Measurements from ENCODE around the gene KRT13. TPM values are rescaled to one million over a fixed set of nuclear protein-coding genes. Genes with fewer than 3 reads are reported as not detected.
A peak's percentile ranks its signal among the peaks of the same experiment; 100 is the strongest.

The KRT13 gene
- polyA plus RNA-seq, 1 experiment = not detected

GRCh38 chr17:41527063-41528023, 21.9 kb upstream of the KRT13 start:
- POLR2A ChIA-PET = no interaction called here
- TF ChIP-seq CTCF (IDR thresholded peaks at IDR 0.05; ENCODE audit: low read depth, low read length) = no peak
- DNase-seq (ENCODE audit: low read depth, low spot score) = no peak

GRCh38 chr17:41524261-41524660, 18.8 kb upstream of the KRT13 start:
- no peak for DNase-seq (ENCODE audit: low read depth, low spot score)
- POLR2A ChIA-PET = no interaction called here
- Histone ChIP-seq H3K4me3 (ENCODE audit: low read depth, low read length) (no peak overlapping the region), H3K27me3 (ENCODE audit: control insufficient read depth, insufficient read depth, low read length) (no peaks in the 10 kb centered on the region), H3K27ac (ENCODE audit: low read depth, low read length) (no peak overlapping the region), H3K9me3 (ENCODE audit: control insufficient read depth, insufficient read depth, low read length) (peaks cover 8% of the 10 kb centered on the region; the same call in 1 of the 2 replicates)
- CTCF ChIA-PET = no interaction called here
- TF ChIP-seq CTCF (IDR thresholded peaks at IDR 0.05; ENCODE audit: low read depth, low read length) = no peak

More at GRCh38 chr17:41527063-41528023, 21.9 kb upstream of the KRT13 start:
- CTCF ChIA-PET = interaction anchor here (1.4 to 3.8 kb wide), 2 partner anchors 22 to 205 kb away, joined by 4 to 26 read pairs; no protein-coding TSS in a partner anchor
- peaks cover 8% of the 10 kb centered on the region; the same call in 1 of the 2 replicates for H3K9me3 ChIP-seq (ENCODE audit: control insufficient read depth, insufficient read depth, low read length)
- peak overlapping the region; percentile 43 for H3K4me3 ChIP-seq (ENCODE audit: low read depth, low read length)
- H3K27ac ChIP-seq (ENCODE audit: low read depth, low read length) = no peak overlapping the region
- no peaks in the 10 kb centered on the region for H3K27me3 ChIP-seq (ENCODE audit: control insufficient read depth, insufficient read depth, low read length)

- POLR2A ChIA-PET = no interaction called here
- no peak for DNase-seq (ENCODE audit: low read depth, low spot score)
These were observed 18.4 kb upstream of the KRT13 start for GRCh38 chr17:41523787-41524186.

GRCh38 chr17:41523225-41523593, 17.8 kb upstream of the KRT13 start:
- no peak overlapping the region for H3K4me3 ChIP-seq (ENCODE audit: low read depth, low read length)
- no peak overlapping the region for H3K27ac ChIP-seq (ENCODE audit: low read depth, low read length)
- no peaks in the 10 kb centered on the region for H3K27me3 ChIP-seq (ENCODE audit: control insufficient read depth, insufficient read depth, low read length)
- no peak for DNase-seq (ENCODE audit: low read depth, low spot score)
- TF ChIP-seq CTCF (IDR thresholded peaks at IDR 0.05; ENCODE audit: low read depth, low read length) = no peak
- POLR2A ChIA-PET = no interaction called here
- H3K9me3 ChIP-seq (ENCODE audit: control insufficient read depth, insufficient read depth, low read length) = peaks cover 8% of the 10 kb centered on the region; the same call in 1 of the 2 replicates
- CTCF ChIA-PET = interaction anchor here (3.1 kb wide), 1 partner anchor 26 kb away, joined by 20 read pairs; no protein-coding TSS in a partner anchor

More at GRCh38 chr17:41523787-41524186, 18.4 kb upstream of the KRT13 start:
- Histone ChIP-seq H3K27me3 (ENCODE audit: control insufficient read depth, insufficient read depth, low read length) (no peaks in the 10 kb centered on the region), H3K4me3 (ENCODE audit: low read depth, low read length) (no peak overlapping the region), H3K27ac (ENCODE audit: low read depth, low read length) (no peak overlapping the region), H3K9me3 (ENCODE audit: control insufficient read depth, insufficient read depth, low read length) (peaks cover 8% of the 10 kb centered on the region; the same call in 1 of the 2 replicates)
- CTCF ChIA-PET = no interaction called here
- no peak for TF ChIP-seq CTCF (IDR thresholded peaks at IDR 0.05; ENCODE audit: low read depth, low read length)
